Kidney (tissue), 14 donors: Measurements from ENCODE around the gene HOXC9. TPM values are rescaled to one million over a fixed set of nuclear protein-coding genes. Genes with fewer than 3 reads are reported as not detected.

ENCODE experiments used
- DNase-seq, 5 donors: peaks; one replicate each; pipeline ENCODE4 v3.0.0-alpha.2; 2013 to 2020
- FAIRE-seq: peaks from 2 replicates; lab custom pipeline; 2012; peaks lifted over from hg19 to GRCh38; lab: Jason Lieb, UNC
- H3K27ac ChIP-seq, 2 donors: one replicate each; pipeline ENCODE4 v1.7.0; 2013; ENCODE audit warnings: low read depth in 2 of 2, low read length in 2 of 2, inconsistent platforms in 1 of 2
- H3K27me3 ChIP-seq: one replicate; pipeline ENCODE4 v1.7.1; 2013; ENCODE audit warnings: low read length, inconsistent platforms; ENCODE audit not compliant: control insufficient read depth, insufficient read depth
- H3K36me3 ChIP-seq, 3 donors: one replicate each; pipeline versions ENCODE4 v1.7.0 to v1.7.1; 2013; ENCODE audit warnings: low read length in 3 of 3, control low read depth in 1 of 3, inconsistent platforms in 1 of 3; ENCODE audit not compliant: insufficient read depth in 3 of 3, control insufficient read depth in 2 of 3
- H3K4me1 ChIP-seq, 3 donors: one replicate each; pipeline versions ENCODE4 v1.7.0 to v1.7.1; 2013; ENCODE audit warnings: low read length in 3 of 3, inconsistent platforms in 1 of 3, low read depth in 1 of 3; ENCODE audit not compliant: control insufficient read depth in 2 of 3, insufficient read depth in 2 of 3
- H3K4me3 ChIP-seq, 3 donors: one replicate each; pipeline versions ENCODE4 v1.7.0 to v1.8.1; 2013; ENCODE audit warnings: low read length in 3 of 3, control low read depth in 1 of 3, inconsistent platforms in 1 of 3
- H3K9ac ChIP-seq, 3 donors: one replicate each; pipeline versions ENCODE4 v1.7.0 to v1.7.1; 2013; ENCODE audit warnings: low read length in 3 of 3, control low read depth in 1 of 3, inconsistent platforms in 1 of 3
- H3K9me3 ChIP-seq, 3 donors: one replicate each; pipeline versions ENCODE4 v1.7.0 to v1.7.1; 2013; ENCODE audit warnings: low read length in 3 of 3, control low read depth in 1 of 3, inconsistent platforms in 1 of 3; ENCODE audit not compliant: control insufficient read depth in 2 of 3, insufficient read depth in 1 of 3
- intact Hi-C: fragments of 100-400 bp; cut with DNase I; formaldehyde crosslinking; loops from one replicate; pipeline ENCODE4 v1.11.1; 2022
- polyA plus RNA-seq: library from polyadenylated mRNA; stranded (reverse); fragments of 350-450 nt; fragmentation: Illumina TruSeq; extraction: RNeasy Lipid Tissue Mini Kit (QIAGEN cat#74804); gene quantifications from one replicate; pipeline ENCODE4 v1.2.3, GENCODE V29; 2014; ENCODE audit warnings: low read depth, low replicate concordance; ENCODE audit not compliant: insufficient read depth
- total RNA-seq: library from RNA; stranded (reverse); fragmentation: NEBNext Ultra II Directional; extraction: Animal tissue kit (Norgen Biotek cat#: 25700); gene quantifications from one replicate; pipeline ENCODE4 v1.2.1, GENCODE V29; 2021
- TF ChIP-seq, protein P1 (sequence below): IDR thresholded peaks from 3 replicates; pipeline ENCODE4 v1.5.1; 2012; ENCODE audit warnings: mild to moderate bottlenecking, moderate library complexity, borderline replicate concordance; ENCODE audit not compliant: insufficient read depth; ENCODE audit errors: extremely low read depth
- donor health status: control.
- donor health status: control.
- donor health status: control.
- donor health status: control.
- donor health status: control.
- donor health status: DM: yes; HTN: yes; CAD: no.
- donor health status: Normal renal cell carcinoma (clear cell type).

Gene HOXC9
- total and polyA plus RNA-seq, 2 donors from 2014 or later: 11.7 to 16.5 TPM

GRCh38 chr12:53988541-53989226 lies 11.3 kb upstream of the HOXC9 start:
- Histone ChIP-seq H3K9me3 (no peaks in the 10 kb centered on the region), H3K27ac (peak overlapping the region; percentile 93 to 95), H3K4me1 (peaks cover 0 to 34% (median 17%) of the 10 kb centered on the region in 3 donors), H3K27me3 (peaks cover 5% of the 10 kb centered on the region), H3K36me3 (no peaks in the 10 kb centered on the region), H3K4me3 (peak overlapping the region; percentile 49 to 86 (median 64)), H3K9ac (peak overlapping the region in 2 of 3 donors; percentile 57 to 62)
- intact Hi-C loops: no loop called here
- no peak for FAIRE-seq
- DNase-seq: peak in 1 of 5 donors; percentile 73
- TF ChIP-seq, protein P1, sequence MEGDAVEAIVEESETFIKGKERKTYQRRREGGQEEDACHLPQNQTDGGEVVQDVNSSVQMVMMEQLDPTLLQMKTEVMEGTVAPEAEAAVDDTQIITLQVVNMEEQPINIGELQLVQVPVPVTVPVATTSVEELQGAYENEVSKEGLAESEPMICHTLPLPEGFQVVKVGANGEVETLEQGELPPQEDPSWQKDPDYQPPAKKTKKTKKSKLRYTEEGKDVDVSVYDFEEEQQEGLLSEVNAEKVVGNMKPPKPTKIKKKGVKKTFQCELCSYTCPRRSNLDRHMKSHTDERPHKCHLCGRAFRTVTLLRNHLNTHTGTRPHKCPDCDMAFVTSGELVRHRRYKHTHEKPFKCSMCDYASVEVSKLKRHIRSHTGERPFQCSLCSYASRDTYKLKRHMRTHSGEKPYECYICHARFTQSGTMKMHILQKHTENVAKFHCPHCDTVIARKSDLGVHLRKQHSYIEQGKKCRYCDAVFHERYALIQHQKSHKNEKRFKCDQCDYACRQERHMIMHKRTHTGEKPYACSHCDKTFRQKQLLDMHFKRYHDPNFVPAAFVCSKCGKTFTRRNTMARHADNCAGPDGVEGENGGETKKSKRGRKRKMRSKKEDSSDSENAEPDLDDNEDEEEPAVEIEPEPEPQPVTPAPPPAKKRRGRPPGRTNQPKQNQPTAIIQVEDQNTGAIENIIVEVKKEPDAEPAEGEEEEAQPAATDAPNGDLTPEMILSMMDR: no peak

- H3K9ac ChIP-seq: peak overlapping the region; percentile 19 to 62 (median 57)
These were observed 10.5 kb upstream of the HOXC9 start for GRCh38 chr12:53989227-53990113.

GRCh38 chr12:53990311-53991076 lies 9.5 kb upstream of the HOXC9 start:
- Histone ChIP-seq H3K27me3 (peaks cover 5% of the 10 kb centered on the region), H3K4me3 (peak overlapping the region; percentile 39 to 86 (median 63)), H3K4me1 (peaks cover 0 to 35% (median 20%) of the 10 kb centered on the region in 3 donors), H3K36me3 (no peaks in the 10 kb centered on the region), H3K9ac (peak overlapping the region; percentile 45 to 75 (median 62)), H3K9me3 (no peaks in the 10 kb centered on the region), H3K27ac (peak overlapping the region; percentile 72 to 83)
- intact Hi-C loops: no loop called here
- DNase-seq (peak in 3 of 5 donors; percentile 63 to 80 (median 65)), FAIRE-seq (no peak)
- TF ChIP-seq, protein P1: no peak

More at GRCh38 chr12:53989227-53990113, 10.5 kb upstream of the HOXC9 start:
- TF ChIP-seq, protein P1: peak; percentile 35
- Histone ChIP-seq H3K27ac (peak overlapping the region; percentile 83 to 95), H3K4me3 (peak overlapping the region; percentile 49 to 86 (median 64)), H3K4me1 (peaks cover 0 to 34% (median 20%) of the 10 kb centered on the region in 3 donors), H3K27me3 (peaks cover 5% of the 10 kb centered on the region), H3K36me3 (no peaks in the 10 kb centered on the region), H3K9me3 (no peaks in the 10 kb centered on the region)
- intact Hi-C loops: no loop called here
- DNase-seq (peak; percentile 81 to 91 (median 86)), FAIRE-seq (no peak)
